Measurements from ENCODE around the gene PSMD14.
"Not testable (repeated sequence)": the region's sequence is repeated elsewhere in the genome, so short reads cannot be mapped to it uniquely, and the experiment has no call there.

PSMD14 gene

GRCh38 chr2:161308178-161308955 lies at the start of gene PSMD14:
TSS of gene PSMD14 (plus strand) at chr2:161308425. CDS start at chr2:161318826, 10,401 bp downstream.
- intact Hi-C loops (cut with DNase I) = no loop called here
- peak; percentile 86 to 97 (median 92) for DNase-seq

- intact Hi-C loops (cut with DNase I) = no loop called here
- no peak for DNase-seq
These were observed 42.4 kb upstream of the PSMD14 start for GRCh38 chr2:161265874-161266273.

- DNase-seq = peak in 3 of 42 donors; percentile 13 to 51 (median 51)
- intact Hi-C loops (cut with DNase I) = no loop called here
These were observed 39.1 kb upstream of the PSMD14 start for GRCh38 chr2:161269111-161269510.

DNA sequence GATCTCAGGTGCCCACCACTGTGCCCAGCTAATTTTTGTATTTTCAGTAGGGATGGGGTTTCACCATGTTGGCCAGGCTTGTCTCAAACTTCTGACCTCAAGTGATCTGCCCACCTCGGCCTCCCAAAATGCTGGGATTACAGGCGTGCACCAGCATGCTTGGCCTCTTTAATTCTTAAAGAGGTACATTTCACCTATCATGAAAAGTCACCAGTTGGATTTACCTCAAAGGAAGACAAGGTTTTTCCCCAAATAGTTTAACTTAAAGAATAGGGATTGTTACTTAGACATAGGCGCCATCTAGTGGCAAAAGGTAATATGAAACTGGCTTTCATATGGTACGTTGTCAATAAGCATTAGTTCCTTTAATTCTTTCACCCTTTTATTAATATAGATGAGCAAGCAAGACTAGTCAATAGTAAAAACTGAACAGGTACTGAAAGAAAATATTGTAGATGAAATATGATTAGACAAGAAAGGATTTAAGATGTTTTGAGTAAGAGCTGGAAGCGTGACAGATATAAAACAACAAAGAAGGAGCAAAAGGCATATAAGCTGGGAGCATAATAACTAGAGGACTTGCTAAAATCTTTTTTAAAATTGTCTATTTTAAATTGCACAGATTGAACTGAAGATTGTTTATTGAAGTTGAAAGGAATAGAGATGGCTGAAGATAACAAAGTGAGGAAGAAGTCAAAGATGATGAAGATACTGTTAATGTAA lies 35.0 kb upstream of the PSMD14 start:
- intact Hi-C loops (cut with DNase I) = loop anchor here (5.0 kb wide), 1 partner anchor 46 kb away; no protein-coding TSS in a partner anchor
- peak in 11 of 42 donors; percentile 16 to 77 (median 49) for DNase-seq

DNA sequence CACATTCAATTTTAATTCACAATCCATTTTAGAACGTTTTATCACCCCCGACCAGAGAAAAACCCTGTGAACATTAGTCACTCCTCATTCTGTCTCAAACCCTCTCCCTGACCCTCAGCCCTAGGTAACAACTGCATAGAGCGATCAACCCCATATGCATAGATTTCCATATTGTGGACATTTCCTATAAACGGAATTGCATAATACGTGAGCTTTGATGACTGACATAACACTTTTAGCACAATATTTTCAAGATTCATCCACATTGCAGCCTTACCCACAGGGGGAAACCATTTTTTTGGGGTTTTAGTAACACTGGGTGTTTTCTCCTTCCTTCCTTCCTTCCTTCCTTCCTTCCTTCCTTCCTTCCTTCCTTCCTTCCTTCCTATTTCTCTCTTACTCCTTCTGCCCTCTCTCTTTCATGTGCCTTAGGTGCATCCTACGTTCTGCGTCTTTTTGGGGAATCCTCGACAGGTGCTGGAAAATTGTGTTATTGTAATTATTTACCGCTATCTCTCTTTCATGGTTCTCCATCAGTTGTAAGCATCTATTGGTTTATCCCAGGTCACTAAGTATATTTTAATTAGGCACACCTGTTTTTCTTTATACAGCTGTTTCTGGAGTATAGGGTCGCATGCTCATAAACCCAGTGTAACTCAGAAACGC lies 29.5 kb upstream of the PSMD14 start:
- intact Hi-C loops (cut with DNase I) = not testable (repeated sequence)
- peak in 5 of 42 donors; percentile 15 to 52 (median 47) for DNase-seq

- intact Hi-C loops (cut with DNase I); DNase-seq: not testable (repeated sequence)
These were observed 28.9 kb upstream of the PSMD14 start for GRCh38 chr2:161279230-161279815.

DNA sequence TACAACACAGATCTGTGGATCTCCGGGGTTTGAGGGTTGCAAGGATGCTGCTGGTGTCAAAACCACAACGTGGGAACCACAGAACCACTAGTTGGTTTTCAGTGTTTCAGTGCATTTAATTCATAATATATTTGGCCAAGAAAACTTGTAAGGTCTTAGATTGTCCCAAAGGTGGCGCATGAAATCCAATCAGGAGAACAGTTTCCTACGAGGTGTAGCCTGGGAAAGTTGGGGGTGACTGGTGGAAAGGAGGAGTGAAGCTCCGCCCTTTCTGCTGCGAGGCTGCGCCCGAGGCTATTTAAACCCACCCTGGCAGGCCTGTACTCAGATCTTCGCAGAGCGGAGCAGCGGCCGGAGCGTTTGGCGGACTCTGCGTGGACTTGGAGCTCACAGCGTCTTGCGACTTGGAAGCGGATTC lies 27.3 kb upstream of the PSMD14 start:
- intact Hi-C loops (cut with DNase I) = not testable (repeated sequence)
- peak in 35 of 42 donors; percentile 2 to 81 (median 53) for DNase-seq

DNA sequence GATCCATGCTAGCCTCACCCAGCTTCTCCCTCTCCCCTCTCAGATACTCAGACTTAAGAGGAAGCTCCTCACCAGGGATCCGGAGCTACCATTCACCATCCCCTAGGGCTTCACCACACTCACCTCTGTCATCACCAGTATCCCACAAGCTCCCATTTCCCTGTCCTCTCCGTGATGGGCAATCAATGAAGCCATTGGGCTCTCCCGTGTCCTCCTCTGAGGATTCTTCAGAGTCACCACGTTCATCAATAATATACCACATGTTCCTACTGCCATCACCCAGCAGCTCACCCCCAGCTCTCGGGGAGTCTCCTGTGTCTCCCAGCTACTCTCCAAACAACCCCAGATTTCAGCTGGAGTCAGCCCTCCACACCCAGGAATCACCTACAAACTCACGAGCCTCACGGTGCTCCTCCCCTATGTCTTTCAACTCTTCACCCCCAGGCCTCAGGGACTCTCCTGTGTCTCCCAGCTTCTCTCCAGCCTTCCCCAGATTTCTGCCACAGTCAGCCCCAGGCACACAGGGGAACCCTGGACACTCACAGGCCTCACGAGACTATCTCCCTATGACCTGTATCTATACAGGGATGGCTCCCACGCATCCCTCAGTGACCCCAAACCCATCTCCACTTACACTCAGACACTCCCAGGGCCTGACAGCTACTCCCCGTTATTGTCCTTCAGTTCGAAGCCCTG lies 26.5 kb upstream of the PSMD14 start:
- intact Hi-C loops (cut with DNase I) = not testable (repeated sequence)
- peak in 3 of 42 donors; percentile 6 to 44 (median 42) for DNase-seq

DNA sequence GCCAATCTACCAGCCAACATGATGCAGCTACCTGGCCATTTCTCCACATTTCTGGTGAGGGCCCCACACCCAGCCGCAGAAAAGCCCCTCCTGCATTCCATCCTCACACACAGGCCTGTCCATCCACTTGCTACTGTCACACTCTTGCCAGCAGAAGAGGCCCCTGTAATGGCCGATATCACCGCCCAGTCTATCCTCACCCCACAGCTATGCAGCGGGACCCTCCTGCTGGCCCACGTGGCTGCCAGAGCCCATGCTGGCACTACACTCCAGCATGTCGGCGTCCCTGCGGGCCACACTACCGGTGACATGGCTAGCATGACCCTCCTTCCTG lies 25.9 kb upstream of the PSMD14 start:
- intact Hi-C loops (cut with DNase I) = not testable (repeated sequence)
- peak in 1 of 42 donors; percentile 31 for DNase-seq

- DNase-seq = no peak
- intact Hi-C loops (cut with DNase I) = no loop called here
These were observed 24.3 kb upstream of the PSMD14 start for GRCh38 chr2:161283926-161284325.

GRCh38 chr2:161303535-161304050 lies 4.6 kb upstream of the PSMD14 start:
- intact Hi-C loops (cut with DNase I) = no loop called here
- no peak for DNase-seq

- intact Hi-C loops (cut with DNase I) = no loop called here
- DNase-seq = no peak
These were observed 1.3 kb upstream of the PSMD14 start for GRCh38 chr2:161306919-161307318.

- DNase-seq = no peak
These were observed 549 bp upstream of the PSMD14 start for GRCh38 chr2:161307676-161308075.

GRCh38 chr2:161312996-161313395 lies 4.8 kb downstream of the PSMD14 start:
- no peak for DNase-seq
- intact Hi-C loops (cut with DNase I) = no loop called here

More at GRCh38 chr2:161307676-161308075, 549 bp upstream of the PSMD14 start:
- intact Hi-C loops (cut with DNase I) = no loop called here

- intact Hi-C loops (cut with DNase I) = no loop called here
- DNase-seq = no peak
These were observed 7.2 kb downstream of the PSMD14 start for GRCh38 chr2:161315380-161315779.

- no peak for DNase-seq
- intact Hi-C loops (cut with DNase I) = no loop called here
These were observed 8.5 kb downstream of the PSMD14 start for GRCh38 chr2:161316701-161317100.

DNA sequence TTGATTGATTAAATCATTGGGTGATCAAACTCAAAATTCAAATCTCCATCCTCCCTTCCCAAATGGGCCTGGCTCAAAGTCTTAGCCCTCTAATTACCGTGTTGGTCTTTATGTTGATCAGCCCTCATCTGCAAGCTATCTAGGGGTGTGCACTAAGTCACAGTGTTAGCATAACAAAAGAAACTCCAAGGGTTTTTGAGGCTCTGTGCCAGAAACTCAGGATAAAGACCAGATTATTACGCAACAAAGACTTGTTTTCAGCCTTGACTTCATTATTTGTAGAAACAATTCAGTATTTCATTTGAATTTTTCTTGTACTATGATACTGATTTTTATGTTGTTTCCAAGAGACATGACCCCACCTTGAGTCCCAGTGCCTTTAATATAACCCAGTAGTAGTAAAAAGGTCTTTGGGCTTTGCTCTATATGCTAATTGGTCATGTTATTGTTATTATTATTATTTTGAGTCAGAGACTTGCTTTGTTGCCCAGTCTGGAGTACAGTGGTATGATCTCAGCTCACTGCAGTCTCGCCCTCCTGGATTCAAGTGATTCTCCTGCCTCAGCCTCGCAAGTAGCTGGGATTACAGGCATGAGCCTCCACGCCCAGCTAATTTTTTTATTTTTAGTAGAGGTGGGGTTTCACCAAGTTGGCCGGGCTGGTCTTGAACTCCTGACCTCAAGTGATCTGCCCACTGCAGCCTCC lies 13.9 kb downstream of the PSMD14 start:
- intact Hi-C loops (cut with DNase I) = no loop called here
- no peak for DNase-seq

DNA sequence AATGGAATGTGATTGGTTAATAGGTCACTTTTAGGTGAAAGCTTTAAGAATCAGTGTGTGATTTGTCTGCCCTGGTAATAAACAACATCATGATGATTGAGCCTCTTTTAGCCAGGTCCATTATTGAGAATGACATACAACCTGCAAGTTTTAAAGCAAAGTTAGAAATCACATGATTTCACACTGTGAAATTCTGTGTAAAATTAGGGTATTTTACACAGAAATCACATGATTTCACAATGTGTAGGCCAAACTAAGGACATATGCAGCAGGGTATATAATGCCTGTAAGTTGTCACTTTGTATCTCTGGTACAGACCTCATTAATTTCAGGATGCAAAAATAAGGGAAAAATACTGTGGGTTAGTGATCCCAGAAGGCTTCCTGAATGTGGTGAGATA lies 16.7 kb downstream of the PSMD14 start:
- DNase-seq = no peak
- intact Hi-C loops (cut with DNase I) = no loop called here
